ENCODE measurements around the gene SH2D7. TPM values are rescaled to one million over a fixed set of nuclear protein-coding genes. Genes with fewer than 3 reads are reported as not detected.
A peak's percentile ranks its signal among the peaks of the same experiment; 100 is the strongest.

SH2D7 gene
- total RNA-seq, 1 donor from 2014 or later: not detected

DNA sequence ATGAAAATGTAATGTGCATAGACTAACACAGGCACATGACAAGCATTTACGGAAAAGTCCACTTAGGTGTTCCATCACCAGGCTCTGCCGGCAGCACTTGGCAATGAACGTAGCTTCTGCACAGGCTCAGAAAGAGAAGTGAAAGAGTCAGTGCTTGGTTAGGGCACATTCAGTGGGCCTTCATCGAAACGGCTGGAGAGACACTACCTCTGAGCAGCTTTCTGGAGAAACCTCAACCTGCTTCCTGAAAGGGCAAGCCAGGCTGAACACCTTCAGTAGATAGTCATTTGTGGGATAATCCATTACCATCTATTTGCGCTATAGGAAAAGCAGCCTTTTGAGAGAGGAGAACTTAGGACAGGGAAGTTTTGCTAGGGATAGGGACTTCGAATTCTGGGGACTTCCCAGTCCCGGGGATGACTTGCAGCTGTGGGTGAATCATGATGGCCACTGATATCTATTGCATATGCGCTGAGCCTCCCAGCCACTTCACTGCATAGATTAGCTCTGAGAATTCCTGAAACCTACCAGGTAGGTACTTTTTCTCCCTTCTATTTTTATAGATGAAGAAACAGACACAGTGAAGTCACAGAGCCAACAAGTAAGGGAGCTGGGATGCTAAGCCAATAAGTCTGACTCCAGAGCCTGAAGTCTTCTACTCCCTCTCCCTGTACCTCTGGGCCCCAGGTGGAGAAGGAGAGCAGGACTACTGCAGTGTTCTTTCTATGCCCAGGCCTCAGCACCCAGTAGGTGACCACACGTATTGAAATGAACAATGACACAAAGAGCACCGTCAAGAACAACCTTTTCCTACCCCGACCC, 4.2 kb upstream of the SH2D7 start:
- no peaks in the 10 kb centered on the region for H3K27me3 ChIP-seq (ENCODE audit: control insufficient read depth, insufficient read depth, low read length)
- peak; percentile 32 for FAIRE-seq
- H3K36me3 ChIP-seq (ENCODE audit: control insufficient read depth, insufficient read depth, low read length): no peaks in the 10 kb centered on the region
- peak; percentile 25 for DNase-seq (ENCODE audit: low read depth)
- H3K4me3 ChIP-seq (ENCODE audit: low read depth, low read length): no peak overlapping the region
- TF ChIP-seq, protein P1, sequence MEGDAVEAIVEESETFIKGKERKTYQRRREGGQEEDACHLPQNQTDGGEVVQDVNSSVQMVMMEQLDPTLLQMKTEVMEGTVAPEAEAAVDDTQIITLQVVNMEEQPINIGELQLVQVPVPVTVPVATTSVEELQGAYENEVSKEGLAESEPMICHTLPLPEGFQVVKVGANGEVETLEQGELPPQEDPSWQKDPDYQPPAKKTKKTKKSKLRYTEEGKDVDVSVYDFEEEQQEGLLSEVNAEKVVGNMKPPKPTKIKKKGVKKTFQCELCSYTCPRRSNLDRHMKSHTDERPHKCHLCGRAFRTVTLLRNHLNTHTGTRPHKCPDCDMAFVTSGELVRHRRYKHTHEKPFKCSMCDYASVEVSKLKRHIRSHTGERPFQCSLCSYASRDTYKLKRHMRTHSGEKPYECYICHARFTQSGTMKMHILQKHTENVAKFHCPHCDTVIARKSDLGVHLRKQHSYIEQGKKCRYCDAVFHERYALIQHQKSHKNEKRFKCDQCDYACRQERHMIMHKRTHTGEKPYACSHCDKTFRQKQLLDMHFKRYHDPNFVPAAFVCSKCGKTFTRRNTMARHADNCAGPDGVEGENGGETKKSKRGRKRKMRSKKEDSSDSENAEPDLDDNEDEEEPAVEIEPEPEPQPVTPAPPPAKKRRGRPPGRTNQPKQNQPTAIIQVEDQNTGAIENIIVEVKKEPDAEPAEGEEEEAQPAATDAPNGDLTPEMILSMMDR (IDR thresholded peaks at IDR 0.05; ENCODE audit: insufficient read depth, low read length, severe bottlenecking): no peak

DNA sequence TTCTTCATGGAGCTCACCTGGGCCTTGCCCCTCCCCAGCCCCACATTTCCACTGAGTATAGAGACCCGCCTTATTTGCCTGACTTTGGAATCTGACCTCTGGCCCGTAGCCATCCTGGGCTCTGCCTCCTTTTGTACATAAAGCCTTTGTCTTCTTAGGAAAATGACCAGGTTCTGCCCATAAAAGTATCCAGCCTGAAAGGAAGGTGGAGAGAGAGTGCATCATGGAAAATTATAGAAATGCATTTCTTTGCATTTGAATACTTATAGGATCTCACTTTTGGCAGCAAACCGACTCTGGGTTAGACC, 3.6 kb upstream of the SH2D7 start:
- no peaks in the 10 kb centered on the region for H3K36me3 ChIP-seq (ENCODE audit: control insufficient read depth, insufficient read depth, low read length)
- FAIRE-seq: no peak
- H3K27me3 ChIP-seq (ENCODE audit: control insufficient read depth, insufficient read depth, low read length): no peaks in the 10 kb centered on the region
- no peak overlapping the region for H3K4me3 ChIP-seq (ENCODE audit: low read depth, low read length)
- TF ChIP-seq, protein P1 (IDR thresholded peaks at IDR 0.05; ENCODE audit: insufficient read depth, low read length, severe bottlenecking): no peak
- no peak for DNase-seq (ENCODE audit: low read depth)

DNA sequence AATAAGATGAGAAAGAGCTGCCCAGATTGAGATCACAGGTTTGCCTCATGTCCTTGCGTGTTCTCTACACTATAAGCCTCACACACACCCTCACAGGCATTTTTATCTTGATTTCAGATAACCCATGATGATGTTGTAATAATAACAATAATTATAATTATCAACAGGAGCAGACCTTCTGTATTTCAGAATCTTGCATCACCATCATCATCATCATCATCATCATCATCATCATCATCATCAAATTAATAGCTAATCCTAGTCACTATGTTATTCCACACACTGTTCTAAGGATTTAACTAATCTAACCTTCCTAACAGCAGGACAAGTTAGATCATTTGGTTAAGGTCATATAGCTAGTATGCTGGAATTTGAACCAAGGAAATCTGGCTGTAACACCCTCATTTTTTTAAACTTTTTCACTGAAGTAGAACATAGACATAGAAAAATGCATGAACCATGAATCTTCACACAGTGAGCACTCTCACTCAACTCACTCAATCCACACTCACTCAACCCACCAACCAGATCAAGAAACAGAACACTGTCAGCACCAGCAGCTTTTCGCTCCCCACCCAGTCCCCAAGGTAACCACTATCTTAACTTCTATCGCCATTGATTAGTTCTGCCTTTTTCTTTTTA, 1.8 kb upstream of the SH2D7 start:
- H3K4me3 ChIP-seq (ENCODE audit: low read depth, low read length): no peak overlapping the region
- FAIRE-seq: no peak
- H3K36me3 ChIP-seq (ENCODE audit: control insufficient read depth, insufficient read depth, low read length): no peaks in the 10 kb centered on the region
- TF ChIP-seq, protein P1 (IDR thresholded peaks at IDR 0.05; ENCODE audit: insufficient read depth, low read length, severe bottlenecking): no peak
- no peaks in the 10 kb centered on the region for H3K27me3 ChIP-seq (ENCODE audit: control insufficient read depth, insufficient read depth, low read length)
- DNase-seq (ENCODE audit: low read depth): no peak

DNA sequence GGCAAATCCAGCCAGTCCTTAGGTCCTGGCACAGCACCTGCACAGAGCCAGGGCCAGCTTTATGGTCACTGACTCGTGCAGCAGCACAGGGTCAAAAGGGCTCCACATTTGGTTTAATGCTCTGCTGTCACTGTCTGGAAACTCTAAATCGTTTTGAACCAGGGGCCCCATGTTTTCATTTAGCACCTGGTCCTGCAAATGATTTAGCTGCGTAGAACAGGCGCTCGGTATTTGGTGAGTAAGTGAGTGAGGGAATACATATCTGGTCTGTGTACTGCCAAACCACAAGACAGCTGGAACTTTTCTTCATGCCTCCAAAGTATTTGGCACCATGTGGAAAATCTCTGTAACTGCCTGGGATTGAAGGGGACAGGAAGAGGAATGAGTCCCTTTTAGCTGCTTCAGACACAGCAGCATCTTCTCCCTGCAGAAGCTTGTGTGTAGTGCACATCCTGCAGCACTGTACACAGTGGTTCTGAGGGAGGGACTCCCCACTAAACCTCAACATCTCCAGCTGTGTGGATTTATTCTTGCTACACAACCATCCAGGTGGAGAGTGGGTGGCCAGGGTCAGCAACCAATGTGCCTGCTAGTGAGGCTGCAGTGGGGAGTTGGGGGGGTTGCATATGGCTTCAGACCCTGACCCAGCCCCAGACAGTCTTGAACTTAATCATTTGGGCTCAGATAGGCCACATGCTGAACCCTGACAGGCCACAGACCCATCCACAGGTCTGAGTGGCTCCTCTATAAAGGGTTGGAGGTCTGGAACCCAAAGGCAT, 1.1 kb downstream of the SH2D7 start:
- TF ChIP-seq, protein P1 (IDR thresholded peaks at IDR 0.05; ENCODE audit: insufficient read depth, low read length, severe bottlenecking): no peak
- DNase-seq (ENCODE audit: low read depth) (no peak), FAIRE-seq (no peak)
- H3K36me3 ChIP-seq (ENCODE audit: control insufficient read depth, insufficient read depth, low read length): no peaks in the 10 kb centered on the region
- no peak overlapping the region for H3K4me3 ChIP-seq (ENCODE audit: low read depth, low read length)
- no peaks in the 10 kb centered on the region for H3K27me3 ChIP-seq (ENCODE audit: control insufficient read depth, insufficient read depth, low read length)

DNA sequence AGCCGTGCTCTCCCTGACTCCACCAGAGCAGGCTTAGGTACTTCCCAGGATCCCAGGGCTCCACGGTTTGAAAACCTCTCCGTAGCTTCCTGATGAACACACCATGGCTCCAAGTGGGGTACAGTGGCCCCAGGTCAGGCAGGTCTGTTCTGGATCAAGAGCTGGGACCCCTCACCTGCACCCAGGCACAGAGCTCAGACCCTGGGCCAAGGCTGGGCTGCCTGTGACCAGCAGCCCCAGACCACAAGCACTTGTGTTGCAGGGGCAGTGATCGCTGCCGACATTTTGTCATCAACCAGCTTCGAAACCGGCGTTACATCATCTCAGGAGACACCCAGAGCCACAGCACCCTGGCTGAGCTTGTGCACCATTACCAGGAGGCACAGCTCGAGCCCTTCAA, 5.3 kb downstream of the SH2D7 start:
- no peaks in the 10 kb centered on the region for H3K36me3 ChIP-seq (ENCODE audit: control insufficient read depth, insufficient read depth, low read length)
- FAIRE-seq: no peak
- TF ChIP-seq, protein P1 (IDR thresholded peaks at IDR 0.05; ENCODE audit: insufficient read depth, low read length, severe bottlenecking): no peak
- no peak overlapping the region for H3K4me3 ChIP-seq (ENCODE audit: low read depth, low read length)
- no peaks in the 10 kb centered on the region for H3K27me3 ChIP-seq (ENCODE audit: control insufficient read depth, insufficient read depth, low read length)
- no peak for DNase-seq (ENCODE audit: low read depth)
